H1 (cell line): Measurements from ENCODE around the gene FRMD3.

ENCODE experiments used
- CTCF ChIP-seq, 3 experiments: IDR thresholded peaks; 1 replicate in 2 of 3; 2 replicates in 1 of 3; pipeline versions ENCODE4 v1.5.1 to v1.6.1; 2011; ENCODE audit warnings: low read length in 3 of 3, mild to moderate bottlenecking in 3 of 3, inconsistent platforms in 2 of 3, low read depth in 1 of 3, moderate library complexity in 1 of 3; ENCODE audit not compliant: insufficient read depth in 1 of 3; ENCODE audit errors: control extremely low read depth in 1 of 3
- GABPA ChIP-seq: IDR thresholded peaks from 2 replicates; pipeline ENCODE4 v1.6.1; 2011; ENCODE audit warnings: mild to moderate bottlenecking, low read length, moderate library complexity, borderline replicate concordance; ENCODE audit not compliant: insufficient read depth
- RAD21 ChIP-seq, 2 experiments: IDR thresholded peaks in 1 of 2; conservative IDR thresholded peaks in 1 of 2; 2 replicates each; pipeline ENCODE4 v1.6.1; 2011; ENCODE audit warnings: low read depth in 2 of 2, low read length in 2 of 2, improper control_type of control experiment in 1 of 2, inconsistent platforms in 1 of 2, mild to moderate bottlenecking in 1 of 2, moderate library complexity in 1 of 2

- TF ChIP-seq GABPA, result no peak
- TF ChIP-seq CTCF (IDR thresholded peaks at IDR 0.05; ENCODE audit: control extremely low read depth in 1 of 3, insufficient read depth in 1 of 3, low read depth in 1 of 3, low read length in 3 of 3), result no peak
- no peak for TF ChIP-seq RAD21 (IDR thresholded peaks at IDR 0.05 in 1 of 2, conservative IDR thresholded peaks at IDR 0.05 in 1 of 2; ENCODE audit: low read depth in 2 of 2, low read length in 2 of 2)
Observed at GRCh38 chr9:83431101-83432060, 106.8 kb downstream of the FRMD3 start.
